Measurements from ENCODE around the gene GPATCH1. TPM values are rescaled to one million over a fixed set of nuclear protein-coding genes. Genes with fewer than 3 reads are reported as not detected.

The GPATCH1 gene
- total and polyA plus RNA-seq, 2 of the 13 experiments (the other 11 are each of a cell fraction or from before 2014, with no cell fraction given) = 6.8 to 6.9 TPM

DNA sequence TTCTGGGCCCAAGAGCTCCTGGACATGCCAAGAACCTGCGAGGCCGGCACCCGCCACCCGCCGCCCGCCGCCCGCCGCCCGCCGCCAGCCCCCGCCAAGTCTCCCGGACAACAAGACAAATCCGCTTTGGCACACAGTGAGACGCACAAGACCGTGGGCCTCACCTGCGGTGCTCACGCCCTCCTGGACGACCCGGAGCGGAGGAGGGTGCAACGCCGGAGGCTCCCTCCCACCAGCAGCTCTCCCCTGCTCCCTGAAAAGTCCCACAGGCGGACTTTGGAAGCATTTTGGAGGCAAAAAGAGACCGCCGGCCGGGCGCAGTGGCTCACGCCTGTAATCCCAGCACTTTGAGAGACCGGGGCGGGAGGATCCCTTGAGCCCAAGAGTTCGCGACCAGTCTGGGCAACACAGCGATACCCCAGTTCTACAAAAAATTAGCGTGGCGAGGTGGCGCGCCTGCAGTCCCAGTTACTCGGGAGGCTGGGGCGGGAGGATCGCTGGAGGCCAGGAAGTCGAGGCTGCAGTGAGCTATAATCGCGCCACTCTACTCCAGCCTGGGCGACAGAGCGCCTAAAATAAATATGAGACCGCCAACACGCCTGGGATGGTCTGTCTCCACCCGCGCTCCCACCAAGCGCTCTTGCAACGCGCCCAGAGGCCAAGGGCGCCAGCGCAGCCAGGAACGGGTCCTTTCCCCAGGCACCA, 17.1 kb upstream of the GPATCH1 start (continued):
- TF ChIP-seq, protein P1, sequence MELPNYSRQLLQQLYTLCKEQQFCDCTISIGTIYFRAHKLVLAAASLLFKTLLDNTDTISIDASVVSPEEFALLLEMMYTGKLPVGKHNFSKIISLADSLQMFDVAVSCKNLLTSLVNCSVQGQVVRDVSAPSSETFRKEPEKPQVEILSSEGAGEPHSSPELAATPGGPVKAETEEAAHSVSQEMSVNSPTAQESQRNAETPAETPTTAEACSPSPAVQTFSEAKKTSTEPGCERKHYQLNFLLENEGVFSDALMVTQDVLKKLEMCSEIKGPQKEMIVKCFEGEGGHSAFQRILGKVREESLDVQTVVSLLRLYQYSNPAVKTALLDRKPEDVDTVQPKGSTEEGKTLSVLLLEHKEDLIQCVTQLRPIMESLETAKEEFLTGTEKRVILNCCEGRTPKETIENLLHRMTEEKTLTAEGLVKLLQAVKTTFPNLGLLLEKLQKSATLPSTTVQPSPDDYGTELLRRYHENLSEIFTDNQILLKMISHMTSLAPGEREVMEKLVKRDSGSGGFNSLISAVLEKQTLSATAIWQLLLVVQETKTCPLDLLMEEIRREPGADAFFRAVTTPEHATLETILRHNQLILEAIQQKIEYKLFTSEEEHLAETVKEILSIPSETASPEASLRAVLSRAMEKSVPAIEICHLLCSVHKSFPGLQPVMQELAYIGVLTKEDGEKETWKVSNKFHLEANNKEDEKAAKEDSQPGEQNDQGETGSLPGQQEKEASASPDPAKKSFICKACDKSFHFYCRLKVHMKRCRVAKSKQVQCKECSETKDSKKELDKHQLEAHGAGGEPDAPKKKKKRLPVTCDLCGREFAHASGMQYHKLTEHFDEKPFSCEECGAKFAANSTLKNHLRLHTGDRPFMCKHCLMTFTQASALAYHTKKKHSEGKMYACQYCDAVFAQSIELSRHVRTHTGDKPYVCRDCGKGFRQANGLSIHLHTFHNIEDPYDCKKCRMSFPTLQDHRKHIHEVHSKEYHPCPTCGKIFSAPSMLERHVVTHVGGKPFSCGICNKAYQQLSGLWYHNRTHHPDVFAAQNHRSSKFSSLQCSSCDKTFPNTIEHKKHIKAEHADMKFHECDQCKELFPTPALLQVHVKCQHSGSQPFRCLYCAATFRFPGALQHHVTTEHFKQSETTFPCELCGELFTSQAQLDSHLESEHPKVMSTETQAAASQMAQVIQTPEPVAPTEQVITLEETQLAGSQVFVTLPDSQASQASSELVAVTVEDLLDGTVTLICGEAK (IDR thresholded peaks at IDR 0.05) = no peak
- TF ChIP-seq, protein P1 (CRISPR knock-in tag; IDR thresholded peaks at IDR 0.05) = 0 out of 2 replicates have a peak, but pooled peaks have one; percentile 38
- TF ChIP-seq GABPB1 (CRISPR knock-in tag; IDR thresholded peaks at IDR 0.05) (no peak), ZNF557 (CRISPR knock-in tag; IDR thresholded peaks at IDR 0.05) (no peak), SRSF4 (IDR thresholded peaks at IDR 0.05; ENCODE audit: low read depth, low read length, poor library complexity, severe bottlenecking) (no peak)
